Esophagus muscularis mucosa (tissue), 4 donors: ENCODE results near the gene CKAP2L. TPM values are rescaled to one million over a fixed set of nuclear protein-coding genes. Genes with fewer than 3 reads are reported as not detected.

Experiments
- DNase-seq: peaks from one replicate; pipeline ENCODE4 v3.0.0-alpha.2; 2017; ENCODE audit errors: extremely low spot score
- H3K27ac ChIP-seq, 4 donors: fragments of 200-600 bp; sonication (generic); replicated peaks in 1 of 4; 1 replicate in 3 of 4; 2 replicates in 1 of 4; pipeline ENCODE4 v1.5.1; 2016 to 2019; ENCODE audit warnings: mild to moderate bottlenecking in 1 of 4
- H3K27me3 ChIP-seq, 4 donors: fragments of 200-600 bp; sonication (generic); one replicate each; pipeline versions ENCODE4 v1.5.1 to v1.6.0; 2016 to 2019
- H3K36me3 ChIP-seq, 4 donors: fragments of 200-600 bp; sonication (generic); one replicate each; pipeline ENCODE4 v1.5.1; 2016 to 2019
- H3K4me1 ChIP-seq, 4 donors: fragments of 200-600 bp; sonication (generic); one replicate each; pipeline ENCODE4 v1.5.1; 2016 to 2019
- H3K4me3 ChIP-seq, 4 donors: fragments of 200-600 bp; sonication (generic); 1 replicate in 2 of 4; 2 replicates in 2 of 4; pipeline ENCODE4 v1.5.1; 2016 to 2019; ENCODE audit warnings: mild to moderate bottlenecking in 4 of 4, moderate library complexity in 1 of 4
- H3K9me3 ChIP-seq, 4 donors: fragments of 200-600 bp; sonication (generic); 1 replicate in 3 of 4; 2 replicates in 1 of 4; pipeline ENCODE4 v1.5.1; 2016 to 2019
- EP300 ChIP-seq: sonication (generic); formaldehyde crosslinking; IDR thresholded peaks from one replicate; pipeline ENCODE4 v1.6.1; 2017; ENCODE audit warnings: antibody characterized with exemption
- POLR2A ChIP-seq: fragments of 450-650 bp; IDR thresholded peaks from one replicate; pipeline ENCODE4 v1.6.1; 2017; ENCODE audit warnings: antibody characterized with exemption, moderate library complexity, mild to moderate bottlenecking, low read depth
- POLR2AphosphoS5 ChIP-seq, 2 donors: sonication (generic); formaldehyde crosslinking; IDR thresholded peaks; one replicate each; pipeline ENCODE4 v1.6.1; 2017; ENCODE audit warnings: antibody characterized with exemption in 2 of 2
- WGBS: methylation state at CpG from one replicate; pipeline ENCODE4 v1.1.5; 2018; 5-methylcytosine and 5-hydroxymethylcytosine counted together
- intact Hi-C: fragments of 100-400 bp; cut with DNase I; formaldehyde crosslinking; loops from one replicate; pipeline ENCODE4 v1.15.1; 2023
- total RNA-seq, 4 donors: library from RNA; depleted of rRNA; stranded (reverse); fragments of >200 nt; gene quantifications; one replicate each; pipeline versions ENCODE4 v1.1.0 to v1.2.1, GENCODE V29; 2016
- TF ChIP-seq, protein P1 (sequence below), 3 experiments: fragments of 200-600 bp in 2 of 3; fragments of 450-650 bp in 1 of 3; sonication (generic) in 2 of 3; IDR thresholded peaks; one replicate each; pipeline ENCODE4 v1.5.1; 2017 to 2019; ENCODE audit warnings: antibody characterized with exemption in 3 of 3, mild to moderate bottlenecking in 2 of 3, moderate library complexity in 1 of 3

Gene CKAP2L
- total RNA-seq, 4 donors from 2014 or later = 0.23 to 1.5 (median 0.91) TPM; not detected in 1

DNA sequence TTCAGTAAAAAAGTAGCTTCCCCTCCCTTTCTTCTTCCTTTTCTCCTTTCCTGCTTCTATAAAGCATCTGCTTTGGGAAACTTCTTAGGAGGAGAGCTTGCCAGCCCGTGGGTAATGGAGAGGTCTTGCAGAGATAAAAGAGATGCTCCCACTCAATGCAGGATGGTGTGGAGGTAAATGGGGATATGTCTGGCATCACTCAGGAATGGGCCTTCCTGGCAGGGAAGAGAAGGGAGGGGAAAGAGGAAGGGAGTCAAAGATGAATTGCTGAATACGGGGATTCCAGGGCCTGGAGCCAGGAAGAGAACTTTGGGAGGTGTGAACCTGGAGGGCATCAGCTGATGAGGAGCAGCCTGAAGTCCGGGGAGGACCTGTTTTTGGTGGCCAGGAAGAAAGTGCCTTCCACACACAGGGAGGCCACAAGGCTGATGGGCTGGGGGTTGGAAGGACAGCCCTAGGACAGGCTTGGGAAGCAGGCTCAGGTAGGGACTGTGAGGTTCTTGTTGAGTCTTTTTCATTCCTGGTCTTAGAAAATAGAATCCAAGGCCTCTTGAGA is 46.9 kb upstream of the CKAP2L start:
- Histone ChIP-seq H3K9me3 (peaks cover 0 to 8% (median 4%) of the 10 kb centered on the region in 4 donors), H3K4me1 (peaks cover 16 to 31% (median 28%) of the 10 kb centered on the region in 4 donors), H3K4me3 (no peak overlapping the region), H3K27ac (peak overlapping the region in 1 of 4 donors; percentile 25), H3K27me3 (no peaks in the 10 kb centered on the region), H3K36me3 (no peaks in the 10 kb centered on the region)
- 82% methylated on average over 3 of the region's 3 CpGs for WGBS
- intact Hi-C loops = no loop called here
- DNase-seq = no peak
- TF ChIP-seq POLR2AphosphoS5 (IDR thresholded peaks at IDR 0.05) = no peak
- no peak for TF ChIP-seq EP300
- no peak for TF ChIP-seq POLR2A
- TF ChIP-seq, protein P1, sequence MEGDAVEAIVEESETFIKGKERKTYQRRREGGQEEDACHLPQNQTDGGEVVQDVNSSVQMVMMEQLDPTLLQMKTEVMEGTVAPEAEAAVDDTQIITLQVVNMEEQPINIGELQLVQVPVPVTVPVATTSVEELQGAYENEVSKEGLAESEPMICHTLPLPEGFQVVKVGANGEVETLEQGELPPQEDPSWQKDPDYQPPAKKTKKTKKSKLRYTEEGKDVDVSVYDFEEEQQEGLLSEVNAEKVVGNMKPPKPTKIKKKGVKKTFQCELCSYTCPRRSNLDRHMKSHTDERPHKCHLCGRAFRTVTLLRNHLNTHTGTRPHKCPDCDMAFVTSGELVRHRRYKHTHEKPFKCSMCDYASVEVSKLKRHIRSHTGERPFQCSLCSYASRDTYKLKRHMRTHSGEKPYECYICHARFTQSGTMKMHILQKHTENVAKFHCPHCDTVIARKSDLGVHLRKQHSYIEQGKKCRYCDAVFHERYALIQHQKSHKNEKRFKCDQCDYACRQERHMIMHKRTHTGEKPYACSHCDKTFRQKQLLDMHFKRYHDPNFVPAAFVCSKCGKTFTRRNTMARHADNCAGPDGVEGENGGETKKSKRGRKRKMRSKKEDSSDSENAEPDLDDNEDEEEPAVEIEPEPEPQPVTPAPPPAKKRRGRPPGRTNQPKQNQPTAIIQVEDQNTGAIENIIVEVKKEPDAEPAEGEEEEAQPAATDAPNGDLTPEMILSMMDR (IDR thresholded peaks at IDR 0.05) = no peak

DNA sequence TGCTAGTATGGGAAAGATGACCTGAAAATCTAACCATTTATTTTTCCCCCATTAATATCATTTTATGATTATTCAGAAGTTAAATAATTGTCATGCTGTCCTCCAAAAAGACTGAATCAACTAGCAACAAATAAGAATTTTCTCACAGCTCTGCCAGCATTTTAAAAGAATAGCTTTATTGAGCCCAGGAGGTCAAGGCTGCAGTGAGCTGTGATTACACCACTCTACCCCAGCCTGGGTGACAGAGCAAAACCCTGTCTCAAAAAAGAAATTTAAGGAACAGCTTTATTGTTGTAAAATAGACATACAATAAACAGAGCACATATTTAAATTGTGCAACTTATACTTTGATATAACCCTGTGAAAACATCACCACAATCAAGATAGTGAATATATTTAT is 44.7 kb upstream of the CKAP2L start:
- no peaks in the 10 kb centered on the region for H3K36me3 ChIP-seq
- TF ChIP-seq POLR2AphosphoS5 (IDR thresholded peaks at IDR 0.05) (no peak), POLR2A (no peak), EP300 (no peak)
- TF ChIP-seq, protein P1 (IDR thresholded peaks at IDR 0.05) = no peak
- DNase-seq = no peak
- peaks cover 16 to 28% (median 28%) of the 10 kb centered on the region in 4 donors for H3K4me1 ChIP-seq
- H3K27me3 ChIP-seq = no peaks in the 10 kb centered on the region
- H3K9me3 ChIP-seq = peaks cover 0 to 8% (median 4%) of the 10 kb centered on the region in 4 donors
- no peak overlapping the region for H3K27ac ChIP-seq
- intact Hi-C loops = no loop called here
- no peak overlapping the region for H3K4me3 ChIP-seq

DNA sequence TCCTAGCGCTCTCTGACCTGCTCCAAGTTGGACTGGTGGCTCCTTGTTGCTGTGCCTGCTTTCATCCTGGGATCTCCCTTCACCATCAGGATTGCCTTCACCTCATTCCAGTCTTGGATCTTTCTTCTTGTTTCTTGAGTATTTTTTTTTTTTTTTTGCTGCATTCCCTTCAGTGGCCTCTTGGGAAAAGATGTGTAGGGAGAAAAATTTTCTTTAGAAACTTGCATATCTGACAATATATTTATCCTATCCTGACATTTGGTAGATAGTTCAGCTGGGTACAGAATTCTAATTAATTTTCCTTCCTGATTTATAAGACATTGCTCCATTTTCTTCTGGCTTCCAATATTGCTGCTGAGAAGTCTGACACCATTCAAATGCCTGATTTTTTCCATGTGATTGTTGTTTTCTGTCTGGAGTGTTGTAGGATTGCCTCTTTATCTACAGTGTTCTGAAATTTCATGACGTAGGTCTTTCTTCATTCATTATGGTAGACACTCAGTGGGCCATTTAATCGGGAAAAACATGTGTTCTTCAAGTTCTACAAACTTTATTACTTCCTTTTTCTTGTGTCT is 42.9 kb upstream of the CKAP2L start:
- H3K27me3 ChIP-seq = no peaks in the 10 kb centered on the region
- H3K4me1 ChIP-seq = peaks cover 2 to 13% (median 11%) of the 10 kb centered on the region in 4 donors
- H3K4me3 ChIP-seq = no peak overlapping the region
- whole genome bisulfite sequencing = 93% methylated on average over 3 of the region's 3 CpGs
- no peaks in the 10 kb centered on the region for H3K36me3 ChIP-seq
- no peak for TF ChIP-seq POLR2A
- TF ChIP-seq, protein P1 (IDR thresholded peaks at IDR 0.05) = no peak
- TF ChIP-seq POLR2AphosphoS5 (IDR thresholded peaks at IDR 0.05) = no peak
- no peak for TF ChIP-seq EP300
- intact Hi-C loops = no loop called here
- no peak for DNase-seq
- peaks cover 0 to 8% (median 4%) of the 10 kb centered on the region in 4 donors for H3K9me3 ChIP-seq
- H3K27ac ChIP-seq = no peak overlapping the region

DNA sequence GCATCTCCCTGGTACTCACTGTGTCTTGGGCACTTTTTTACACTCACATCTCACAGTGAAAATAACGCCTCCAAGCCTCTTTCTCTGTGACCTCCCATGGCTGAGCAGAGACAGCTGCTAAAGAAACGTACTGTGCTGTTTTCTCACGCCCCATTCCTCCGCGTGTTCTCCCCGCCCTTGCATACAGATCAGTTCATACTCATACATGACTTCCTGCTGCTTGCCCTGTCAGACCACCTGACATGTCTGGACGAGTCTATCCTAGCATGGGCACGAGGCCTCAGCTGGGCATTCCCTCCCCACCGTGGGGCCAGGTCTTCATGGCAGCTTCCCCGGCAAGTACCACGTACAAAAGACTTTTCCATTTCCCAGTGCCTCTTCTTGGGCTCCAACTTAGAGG is 41.1 kb upstream of the CKAP2L start:
- WGBS = 88% methylated on average over 11 of the region's 11 CpGs
- H3K36me3 ChIP-seq = no peaks in the 10 kb centered on the region
- TF ChIP-seq POLR2A (no peak), EP300 (no peak), POLR2AphosphoS5 (IDR thresholded peaks at IDR 0.05) (no peak)
- TF ChIP-seq, protein P1 (IDR thresholded peaks at IDR 0.05) = no peak
- intact Hi-C loops = no loop called here
- no peak overlapping the region for H3K4me3 ChIP-seq
- H3K9me3 ChIP-seq = peaks cover 0 to 8% (median 4%) of the 10 kb centered on the region in 4 donors
- H3K4me1 ChIP-seq = no peaks in the 10 kb centered on the region
- no peak overlapping the region for H3K27ac ChIP-seq
- no peaks in the 10 kb centered on the region for H3K27me3 ChIP-seq
- no peak for DNase-seq
